HG02840 (cell line): ENCODE data around the gene TTN.
"Not testable (repeated sequence)": the region's sequence is repeated elsewhere in the genome, so short reads cannot be mapped to it uniquely, and the experiment has no call there.

Experiments used
- ATAC-seq: cut with Tn5 transposase; IDR thresholded peaks from one replicate; pipeline ENCODE4 v1.9.1; 2021; ENCODE audit warnings: mild to moderate bottlenecking, moderate library complexity, moderate number of reproducible peaks; ENCODE audit not compliant: unreplicated experiment, low FRiP score

Gene TTN

GRCh38 chr2:178550352-178550751, 256.9 kb downstream of the TTN start:
- ATAC-seq = no peak

DNA sequence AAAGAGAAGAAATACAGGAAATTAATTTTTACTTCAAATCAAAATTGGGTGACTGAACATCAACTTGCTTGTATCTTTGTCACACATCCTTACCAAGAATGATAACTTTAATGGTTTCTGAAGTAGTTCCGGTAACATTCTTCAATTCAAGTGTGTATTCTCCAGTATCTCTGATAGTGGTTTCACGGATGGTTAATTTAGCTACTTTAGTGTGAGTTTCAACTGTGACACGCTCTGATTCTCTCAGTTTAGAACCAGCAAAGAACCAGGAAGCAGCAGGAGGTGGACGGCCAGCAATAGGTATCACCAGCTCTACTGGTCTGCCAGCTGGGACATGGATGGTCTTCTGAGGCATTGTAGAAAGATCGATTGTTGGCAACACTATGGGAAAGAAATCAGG, 264.7 kb downstream of the TTN start:
- no peak for ATAC-seq

- ATAC-seq = no peak
Observed at GRCh38 chr2:178542161-178542560, 265.1 kb downstream of the TTN start.

GRCh38 chr2:178536037-178536436, 271.2 kb downstream of the TTN start:
- ATAC-seq = no peak

DNA sequence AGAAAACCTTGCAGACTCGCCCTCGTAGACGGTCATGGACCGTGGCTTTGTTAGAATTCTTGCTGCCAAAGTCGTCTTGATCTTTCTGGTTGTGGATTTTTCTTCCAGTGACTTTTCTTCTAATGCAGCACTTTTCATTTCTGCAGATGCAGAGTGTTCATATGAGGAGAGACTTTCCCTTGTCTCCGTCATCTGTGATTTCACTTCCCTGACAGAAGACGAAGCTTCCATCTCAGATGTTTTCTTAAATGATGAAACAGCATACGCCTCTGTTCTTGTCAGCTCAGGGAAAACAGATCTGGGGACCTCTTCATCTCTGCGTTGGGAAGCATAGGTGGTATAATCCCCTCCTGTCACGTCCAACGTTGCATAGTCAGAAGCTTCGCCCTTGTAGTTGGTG, 276.1 kb downstream of the TTN start:
- ATAC-seq = no peak

- ATAC-seq = peak; percentile 96
Observed at GRCh38 chr2:178530625-178531142, 276.5 kb downstream of the TTN start.

DNA sequence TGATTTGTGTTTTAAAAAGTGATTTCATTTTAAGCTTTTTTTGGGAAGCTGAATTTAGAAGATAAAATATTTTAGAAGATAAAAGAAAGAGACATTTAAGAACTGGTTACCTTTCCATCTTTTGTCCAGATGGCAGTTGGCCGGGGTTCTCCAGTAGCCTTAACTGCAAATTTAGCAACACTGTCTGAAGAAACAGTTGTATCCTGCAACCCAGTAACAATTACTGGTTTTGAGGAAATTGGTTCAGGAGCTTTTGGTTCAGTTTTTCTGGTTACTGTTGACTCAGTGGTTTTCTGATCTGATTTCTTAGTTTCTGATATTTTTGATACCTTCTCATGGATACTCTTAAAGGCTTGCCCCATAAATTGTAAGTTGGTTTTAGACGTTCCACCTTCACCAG, 277.1 kb downstream of the TTN start:
- ATAC-seq = peak; percentile 5

- ATAC-seq = no peak
Observed at GRCh38 chr2:178529194-178529593, 278.0 kb downstream of the TTN start.

DNA sequence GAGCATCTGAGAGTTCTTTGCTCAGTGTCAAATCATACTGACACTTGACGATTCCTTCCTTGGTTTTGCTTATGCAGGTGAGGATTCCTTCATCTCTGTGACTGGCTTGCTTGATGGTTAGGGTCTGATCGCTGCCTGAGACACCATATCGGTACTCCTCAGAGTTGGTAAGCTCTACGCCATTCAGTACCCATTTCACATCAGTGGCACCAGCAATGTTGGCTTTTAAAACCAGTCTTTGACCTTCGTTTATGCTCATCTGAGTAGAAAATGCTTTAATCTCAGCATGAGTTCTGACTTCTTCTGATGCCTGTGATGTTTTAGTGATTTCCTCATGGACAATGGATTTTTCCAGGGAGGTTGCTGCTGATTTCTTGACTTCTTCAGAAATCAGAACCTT, 278.6 kb downstream of the TTN start:
- ATAC-seq = no peak

- no peak for ATAC-seq
Observed at GRCh38 chr2:178527592-178527991, 279.6 kb downstream of the TTN start.

GRCh38 chr2:178526256-178526655, 281.0 kb downstream of the TTN start:
- no peak for ATAC-seq

DNA sequence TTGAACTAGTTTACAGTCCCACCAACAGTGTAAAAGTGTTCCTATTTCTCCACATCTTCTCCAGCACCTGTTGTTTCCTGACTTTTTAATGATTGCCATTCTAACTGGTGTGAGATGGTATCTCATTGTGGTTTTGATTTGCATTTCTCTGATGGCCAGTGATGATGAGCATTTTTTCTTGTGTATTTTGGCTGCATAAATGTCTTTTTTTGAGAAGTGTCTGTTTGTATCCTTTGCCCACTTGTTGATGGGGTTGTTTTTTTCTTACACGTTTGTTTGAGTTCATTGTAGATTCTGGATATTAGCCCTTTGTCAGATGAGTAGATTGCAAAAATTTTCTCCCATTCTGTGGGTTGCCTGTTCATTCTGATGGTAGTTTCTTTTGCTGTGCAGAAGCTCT, 281.8 kb downstream of the TTN start:
- ATAC-seq = not testable (repeated sequence)

GRCh38 chr2:178525010-178525409, 282.2 kb downstream of the TTN start:
- ATAC-seq = not testable (repeated sequence)

GRCh38 chr2:178523596-178524134, 283.6 kb downstream of the TTN start:
- peak; percentile 4 for ATAC-seq

DNA sequence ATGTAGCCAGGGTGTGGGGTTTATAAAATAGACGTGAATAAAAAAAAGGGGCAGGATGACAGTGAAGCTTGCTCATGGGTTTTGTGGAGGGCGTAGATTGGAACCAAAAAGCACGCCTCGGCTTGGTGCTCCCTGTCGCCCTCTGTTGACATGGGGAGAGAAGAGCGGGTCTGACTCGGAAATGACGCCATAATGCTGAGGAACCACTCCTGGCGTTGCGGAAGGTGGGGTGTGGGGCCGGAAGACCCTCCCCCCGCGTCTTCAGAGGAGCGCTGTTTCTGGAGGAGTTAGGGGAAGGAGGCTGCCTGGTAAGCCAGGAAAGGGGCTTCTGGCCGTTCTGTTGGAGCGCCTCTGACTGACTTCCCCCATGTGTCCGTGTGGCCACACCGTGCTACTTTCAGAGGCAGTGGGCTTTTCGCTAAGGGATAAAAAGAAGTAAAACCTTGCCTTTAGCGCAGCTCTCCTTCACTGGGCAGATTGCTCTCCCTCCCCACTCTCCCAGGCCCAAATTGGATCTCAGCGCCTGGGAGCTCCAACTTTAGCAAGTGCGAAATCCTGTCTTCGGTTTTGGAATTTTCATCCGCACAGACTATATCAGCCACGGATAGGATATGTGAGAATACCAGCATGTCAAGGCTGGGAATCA, 284.1 kb downstream of the TTN start:
- ATAC-seq = peak; percentile 85

DNA sequence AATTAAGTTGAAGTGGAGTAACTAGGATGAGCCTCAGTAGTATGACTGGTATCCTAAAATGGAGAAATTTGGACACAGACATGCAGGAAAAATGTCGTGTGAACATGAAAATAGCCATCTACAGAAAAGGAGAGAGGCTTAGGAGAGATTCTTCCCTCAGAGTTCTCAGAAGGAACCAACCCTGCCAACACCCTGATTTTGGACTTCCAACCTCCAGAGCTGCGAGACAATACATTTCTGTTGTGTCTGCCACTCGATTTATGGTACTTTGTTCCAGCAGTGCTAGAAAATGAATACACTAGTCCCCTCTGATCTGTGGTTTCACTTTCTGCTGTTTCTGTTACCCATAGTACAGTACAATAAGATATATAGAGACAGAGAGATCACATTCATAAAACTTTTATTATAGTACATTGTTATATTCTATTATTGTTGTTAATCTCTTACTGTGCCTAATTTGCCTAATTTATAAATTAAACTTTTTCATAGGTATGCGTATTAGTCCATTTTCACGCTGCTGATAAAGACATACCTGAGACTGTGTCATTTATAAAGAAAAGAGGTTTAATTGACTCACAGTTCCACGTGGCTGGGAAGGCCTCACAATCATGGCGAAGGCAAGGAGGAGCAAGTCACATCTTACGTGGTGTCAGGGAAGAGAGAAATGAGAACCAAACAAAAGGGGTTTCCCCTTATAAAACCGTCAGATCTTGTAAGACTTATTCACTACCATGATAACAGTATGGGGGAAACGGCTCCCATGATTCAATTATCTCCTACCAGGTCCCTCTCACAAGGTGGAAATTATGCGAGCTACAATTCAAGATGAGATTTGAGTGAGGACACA, 285.7 kb downstream of the TTN start:
- ATAC-seq = no peak

DNA sequence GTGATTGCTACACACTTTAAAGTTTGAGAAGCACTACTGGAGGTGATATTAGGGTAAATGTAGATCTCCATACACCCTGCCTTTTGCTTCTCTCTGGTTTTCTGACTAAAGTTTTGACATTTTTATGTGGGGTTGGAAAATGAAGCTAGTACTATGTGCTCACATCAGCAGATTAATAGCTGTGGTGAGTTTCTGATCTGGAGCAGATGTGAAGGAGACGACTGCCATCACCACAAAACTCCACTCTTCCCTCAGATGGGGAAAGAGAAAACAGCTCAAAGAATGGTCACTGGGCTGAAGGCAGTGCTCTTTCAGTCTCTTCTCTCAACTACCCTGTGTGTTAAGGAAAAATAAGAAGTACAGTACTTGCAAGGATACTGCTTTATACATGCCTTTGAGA, 289.7 kb downstream of the TTN start:
- no peak for ATAC-seq

- ATAC-seq = no peak
Observed at GRCh38 chr2:178514664-178515063, 292.6 kb downstream of the TTN start.

DNA sequence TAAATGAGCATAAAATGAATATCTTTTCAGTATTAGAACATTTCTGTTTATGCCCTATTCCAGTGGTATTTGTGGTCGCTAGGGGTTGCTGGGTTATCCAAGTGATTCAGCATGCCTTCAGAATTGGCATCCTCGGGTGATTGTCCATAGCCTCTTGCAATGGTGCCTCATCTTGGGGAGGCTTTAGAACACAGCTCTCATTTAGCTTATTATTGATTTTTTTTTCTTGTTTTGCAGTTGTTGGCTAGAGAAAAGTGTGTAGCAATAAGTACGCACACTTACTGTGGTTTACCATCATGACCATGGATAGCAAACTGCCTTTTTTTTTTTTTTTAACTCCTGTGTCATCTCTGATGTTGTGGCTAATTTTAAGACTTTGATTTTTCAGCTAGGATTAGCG, 293.3 kb downstream of the TTN start:
- no peak for ATAC-seq

GRCh38 chr2:178512484-178512883, 294.7 kb downstream of the TTN start:
- no peak for ATAC-seq

DNA sequence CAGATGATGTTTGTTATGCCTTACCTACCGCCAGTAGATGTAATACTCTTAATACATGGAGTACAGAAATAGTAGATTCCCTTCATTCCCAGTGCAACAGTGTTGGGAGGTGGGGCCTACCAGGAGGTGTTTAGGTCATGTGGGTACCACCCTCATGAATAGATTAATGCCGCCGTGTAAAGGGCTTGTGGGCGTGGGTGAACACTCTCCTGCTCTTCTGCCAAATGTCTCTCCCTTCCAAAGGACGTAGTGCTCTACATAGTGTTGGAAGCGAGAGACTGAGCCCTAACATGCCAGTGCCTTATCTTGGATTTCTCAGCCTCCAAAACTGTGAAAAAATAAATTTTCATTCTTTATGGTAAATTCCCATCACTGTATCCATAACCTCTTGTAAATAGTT, 296.8 kb downstream of the TTN start:
- ATAC-seq = no peak

DNA sequence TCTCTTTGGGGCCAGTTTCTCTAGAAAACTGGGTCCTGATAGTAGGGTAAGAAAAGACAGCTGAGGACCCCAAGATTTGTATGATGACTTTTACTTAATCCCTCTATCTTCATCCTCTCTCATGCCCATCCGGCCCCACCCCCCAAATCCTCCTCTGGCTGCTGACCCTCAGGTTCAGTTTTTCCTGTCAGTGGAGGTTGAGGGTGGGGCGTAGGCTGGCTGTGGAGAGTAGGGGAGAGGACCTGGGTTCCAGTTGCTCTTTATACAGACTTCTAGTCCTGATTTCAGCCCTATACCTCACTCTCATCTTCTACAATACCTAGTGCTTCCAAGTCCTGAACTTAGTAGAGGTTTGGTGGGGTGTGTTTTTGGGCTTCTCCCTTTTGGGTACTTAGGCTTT, 298.6 kb downstream of the TTN start:
- ATAC-seq = no peak
